ENCODE data around the gene AGPAT4. TPM values are rescaled to one million over a fixed set of nuclear protein-coding genes. Genes with fewer than 3 reads are reported as not detected.

AGPAT4 gene
- total RNA-seq, 1 donor from 2014 or later: 19.7 TPM

DNA sequence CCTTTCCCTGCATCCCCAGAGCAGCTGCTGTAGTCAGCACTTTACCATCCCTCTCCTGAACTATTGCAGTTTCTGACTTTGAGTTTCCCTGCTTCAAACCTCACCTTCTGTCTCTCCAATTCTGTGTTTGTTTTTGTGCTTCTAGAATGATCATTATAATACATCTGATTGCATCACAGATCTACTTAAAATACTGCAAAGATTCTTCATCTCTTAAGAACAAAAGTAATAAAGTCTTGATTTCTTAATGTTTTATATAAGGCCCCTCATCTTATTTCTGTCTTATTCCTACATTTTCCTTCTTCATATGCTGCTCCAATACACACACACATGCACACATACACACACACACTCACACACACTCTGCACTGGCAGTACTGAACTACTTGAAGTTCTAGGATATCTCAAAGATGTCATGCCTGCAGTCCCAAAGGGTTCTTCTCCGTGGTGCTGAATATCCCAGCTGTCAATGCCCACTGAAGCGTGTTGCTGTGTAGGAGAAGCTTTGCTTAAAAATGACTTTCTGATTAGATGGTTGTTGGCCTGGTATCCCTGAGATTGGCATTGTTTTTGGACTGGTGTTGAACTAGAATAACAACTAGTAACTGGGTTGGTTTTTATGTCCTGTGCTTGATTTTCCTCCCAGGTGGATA lies 185.1 kb downstream of the AGPAT4 start:
- TF ChIP-seq, protein P1, sequence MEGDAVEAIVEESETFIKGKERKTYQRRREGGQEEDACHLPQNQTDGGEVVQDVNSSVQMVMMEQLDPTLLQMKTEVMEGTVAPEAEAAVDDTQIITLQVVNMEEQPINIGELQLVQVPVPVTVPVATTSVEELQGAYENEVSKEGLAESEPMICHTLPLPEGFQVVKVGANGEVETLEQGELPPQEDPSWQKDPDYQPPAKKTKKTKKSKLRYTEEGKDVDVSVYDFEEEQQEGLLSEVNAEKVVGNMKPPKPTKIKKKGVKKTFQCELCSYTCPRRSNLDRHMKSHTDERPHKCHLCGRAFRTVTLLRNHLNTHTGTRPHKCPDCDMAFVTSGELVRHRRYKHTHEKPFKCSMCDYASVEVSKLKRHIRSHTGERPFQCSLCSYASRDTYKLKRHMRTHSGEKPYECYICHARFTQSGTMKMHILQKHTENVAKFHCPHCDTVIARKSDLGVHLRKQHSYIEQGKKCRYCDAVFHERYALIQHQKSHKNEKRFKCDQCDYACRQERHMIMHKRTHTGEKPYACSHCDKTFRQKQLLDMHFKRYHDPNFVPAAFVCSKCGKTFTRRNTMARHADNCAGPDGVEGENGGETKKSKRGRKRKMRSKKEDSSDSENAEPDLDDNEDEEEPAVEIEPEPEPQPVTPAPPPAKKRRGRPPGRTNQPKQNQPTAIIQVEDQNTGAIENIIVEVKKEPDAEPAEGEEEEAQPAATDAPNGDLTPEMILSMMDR (IDR thresholded peaks at IDR 0.05): no peak
- H3K27ac ChIP-seq: no peak overlapping the region
- DNase-seq: no peak
- H3K27me3 ChIP-seq (ENCODE audit: low read depth): no peaks in the 10 kb centered on the region
- no peak overlapping the region for H3K4me3 ChIP-seq
- no peak for ATAC-seq
- peaks cover 94% of the 10 kb centered on the region for H3K36me3 ChIP-seq
- intact Hi-C loops (cut with DNase I): no loop called here
- H3K9me3 ChIP-seq: no peaks in the 10 kb centered on the region
- no peaks in the 10 kb centered on the region for H3K4me1 ChIP-seq

GRCh38 chr6:161085246-161085645 lies 188.6 kb downstream of the AGPAT4 start:
- TF ChIP-seq, protein P1 (IDR thresholded peaks at IDR 0.05): no peak
- intact Hi-C loops (cut with DNase I): no loop called here
- peaks cover 97% of the 10 kb centered on the region for H3K36me3 ChIP-seq
- H3K27me3 ChIP-seq (ENCODE audit: low read depth): no peaks in the 10 kb centered on the region
- no peak for ATAC-seq
- H3K27ac ChIP-seq: no peak overlapping the region
- no peaks in the 10 kb centered on the region for H3K9me3 ChIP-seq
- no peak overlapping the region for H3K4me3 ChIP-seq
- no peaks in the 10 kb centered on the region for H3K4me1 ChIP-seq
- no peak for DNase-seq

DNA sequence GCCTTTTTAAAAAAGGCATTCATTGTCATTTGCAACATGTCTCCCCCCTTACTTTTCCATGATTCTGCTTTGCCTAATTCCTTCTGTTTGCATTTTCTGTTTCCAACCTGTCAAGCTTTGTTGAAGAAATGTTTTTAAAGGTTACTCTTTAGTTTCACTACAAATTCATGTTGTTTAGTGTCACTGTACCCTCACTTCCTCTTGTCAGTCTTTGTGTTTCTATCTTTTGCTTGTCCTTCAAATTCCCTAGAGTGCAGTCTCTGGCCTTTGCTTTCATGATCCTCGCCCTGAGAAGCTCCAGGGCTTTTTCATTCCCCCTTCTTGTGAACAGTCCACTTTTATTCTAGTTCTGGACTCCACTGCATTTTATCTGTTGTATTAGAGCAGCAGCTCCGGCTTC lies 191.6 kb downstream of the AGPAT4 start:
- Histone ChIP-seq H3K36me3 (peaks cover 82% of the 10 kb centered on the region), H3K27ac (no peak overlapping the region), H3K4me1 (no peaks in the 10 kb centered on the region), H3K9me3 (no peaks in the 10 kb centered on the region), H3K4me3 (no peak overlapping the region), H3K27me3 (ENCODE audit: low read depth) (no peaks in the 10 kb centered on the region)
- ATAC-seq (no peak), DNase-seq (no peak)
- TF ChIP-seq, protein P1 (IDR thresholded peaks at IDR 0.05): no peak
- intact Hi-C loops (cut with DNase I): no loop called here

GRCh38 chr6:161080263-161080970 lies 193.4 kb downstream of the AGPAT4 start:
- Histone ChIP-seq H3K27ac (no peak overlapping the region), H3K4me3 (no peak overlapping the region), H3K27me3 (ENCODE audit: low read depth) (no peaks in the 10 kb centered on the region), H3K9me3 (no peaks in the 10 kb centered on the region), H3K4me1 (no peaks in the 10 kb centered on the region), H3K36me3 (peaks cover 83% of the 10 kb centered on the region)
- ATAC-seq: no peak
- intact Hi-C loops (cut with DNase I): no loop called here
- DNase-seq: no peak
- TF ChIP-seq, protein P1 (IDR thresholded peaks at IDR 0.05): no peak
